ENCODE results near the gene CDC14A.

The CDC14A gene

GRCh38 chr1:100543640-100544039 lies 191.3 kb downstream of the CDC14A start:
- DNase-seq = no peak

- DNase-seq = no peak
Observed at GRCh38 chr1:100544791-100545190, 192.5 kb downstream of the CDC14A start.

- DNase-seq = no peak
Observed at GRCh38 chr1:100545855-100546254, 193.5 kb downstream of the CDC14A start.

- no peak for DNase-seq
Observed at GRCh38 chr1:100552031-100552430, 199.7 kb downstream of the CDC14A start.

DNA sequence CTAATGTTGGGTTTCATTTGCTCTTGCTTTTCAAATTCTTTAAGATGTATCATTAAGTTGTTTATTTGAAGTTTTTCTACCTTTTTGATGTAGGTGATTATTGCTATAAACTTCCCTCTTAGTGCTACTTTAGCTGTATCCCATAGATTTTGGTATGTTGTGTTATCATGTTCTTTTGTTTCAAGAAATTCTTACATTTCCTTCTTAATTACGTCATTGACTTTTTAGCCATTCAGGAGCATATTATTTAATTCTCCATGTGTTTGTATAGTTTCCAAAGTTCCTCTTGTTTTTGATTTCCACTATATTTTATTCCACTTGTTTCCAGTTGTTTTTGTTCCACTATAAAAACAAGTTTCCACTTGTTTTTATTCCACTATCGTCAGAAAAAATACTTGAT lies 200.6 kb downstream of the CDC14A start:
- no peak for DNase-seq

DNA sequence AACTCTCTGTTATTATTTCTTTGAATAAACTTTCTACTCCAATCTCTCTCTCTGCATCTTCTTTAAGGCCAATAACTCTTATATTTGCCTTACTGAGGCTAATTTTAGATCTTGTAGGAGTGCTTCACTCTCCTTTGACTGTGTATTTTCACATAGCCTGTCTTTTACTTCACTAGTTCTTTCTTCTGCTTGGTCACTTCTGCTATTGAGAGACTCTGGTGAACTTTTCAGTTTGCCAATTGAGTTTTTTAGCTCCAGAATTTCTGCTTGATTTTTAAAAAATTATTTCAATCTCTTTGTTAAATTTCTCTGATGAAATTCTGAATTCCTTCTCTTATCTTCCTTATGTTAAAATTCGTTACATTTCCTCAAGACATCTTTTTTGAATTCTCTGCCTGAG lies 203.9 kb downstream of the CDC14A start:
- DNase-seq = no peak

GRCh38 chr1:100556925-100557605 lies 204.8 kb downstream of the CDC14A start:
- DNase-seq = no peak

- DNase-seq = no peak
Observed at GRCh38 chr1:100557606-100557953, 205.3 kb downstream of the CDC14A start.

- no peak for DNase-seq
Observed at GRCh38 chr1:100565533-100565932, 213.2 kb downstream of the CDC14A start.

DNA sequence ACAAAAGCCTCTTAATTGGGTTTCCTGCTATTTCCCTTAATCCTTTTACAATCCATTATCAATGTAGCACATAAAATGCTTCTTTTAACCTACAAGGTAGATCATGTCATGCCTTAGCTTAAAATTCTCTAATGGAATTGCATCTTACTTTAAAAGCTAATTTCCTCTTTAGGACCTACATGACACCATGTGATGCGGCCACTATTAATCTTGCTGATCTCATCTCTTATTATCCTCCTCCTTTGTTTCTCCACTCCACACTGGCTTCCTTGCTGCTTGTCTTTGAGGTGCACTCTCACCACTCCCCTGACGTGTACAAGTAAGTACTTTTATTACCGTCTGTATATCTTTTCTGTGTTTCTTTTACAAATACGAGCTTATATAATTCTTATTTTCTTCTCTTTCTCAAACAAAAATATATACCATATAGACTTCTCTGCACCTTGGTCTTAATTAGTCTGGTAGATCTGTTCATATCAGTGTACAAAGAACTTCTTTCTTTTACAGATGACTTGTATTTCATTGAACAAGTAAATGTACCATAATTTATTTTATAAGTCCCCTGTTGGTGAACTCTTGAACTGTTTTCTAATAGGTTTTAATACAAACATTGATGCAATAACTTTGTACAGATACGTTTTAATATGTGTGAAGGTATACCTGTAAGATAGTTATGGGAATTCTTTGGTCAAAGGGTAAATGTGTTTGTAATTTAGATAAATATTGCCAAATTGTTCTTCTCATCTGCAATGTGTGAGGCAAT lies 213.8 kb downstream of the CDC14A start:
- no peak for DNase-seq

DNA sequence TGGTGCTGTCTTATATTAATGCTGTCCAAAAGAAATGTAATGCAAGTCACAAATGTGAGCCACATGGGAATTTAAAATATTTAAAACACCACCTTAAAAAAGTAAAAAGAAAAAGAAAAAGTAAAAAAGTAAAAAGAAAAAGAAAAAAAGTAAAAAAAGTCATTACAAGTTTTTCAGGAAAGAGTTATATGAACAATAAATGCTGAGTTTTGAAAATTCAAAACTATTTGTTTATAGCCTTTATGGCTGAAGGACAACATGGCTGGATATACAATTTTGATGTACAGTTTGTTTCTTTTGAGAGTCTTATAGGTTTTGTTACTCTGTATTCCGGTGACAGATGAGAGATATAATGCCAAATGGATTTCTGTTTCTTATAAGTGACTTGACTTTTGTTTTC lies 214.8 kb downstream of the CDC14A start:
- DNase-seq = no peak
